Endodermal cell (in vitro differentiated cells): ENCODE data around the gene HTR2C. TPM values are rescaled to one million over a fixed set of nuclear protein-coding genes. Genes with fewer than 3 reads are reported as not detected.
"Not testable (repeated sequence)": the region's sequence is repeated elsewhere in the genome, so short reads cannot be mapped to it uniquely, and the experiment has no call there.

ENCODE experiments used
- DNase-seq: peaks from one replicate; pipeline ENCODE4 v3.0.0-alpha.2; 2017
- H3K27ac ChIP-seq: 2 replicates; pipeline ENCODE4 v1.5.1; 2013; ENCODE audit warnings: mild to moderate bottlenecking, low read depth, low read length, moderate library complexity
- H3K27me3 ChIP-seq: 2 replicates; pipeline ENCODE4 v1.6.1; 2013; ENCODE audit warnings: mild to moderate bottlenecking, low read length, moderate library complexity; ENCODE audit not compliant: insufficient read depth, control insufficient read depth, poor library complexity, severe bottlenecking
- H3K36me3 ChIP-seq: 2 replicates; pipeline ENCODE4 v1.7.0; 2013; ENCODE audit warnings: mild to moderate bottlenecking, low read length, moderate library complexity; ENCODE audit not compliant: control insufficient read depth, insufficient read depth
- H3K4me1 ChIP-seq: one replicate; pipeline ENCODE4 v1.7.0; 2013; ENCODE audit warnings: low read length; ENCODE audit not compliant: control insufficient read depth, insufficient read depth
- H3K4me3 ChIP-seq: 2 replicates; pipeline ENCODE4 v1.5.1; 2013; ENCODE audit warnings: mild to moderate bottlenecking, low read length, moderate library complexity
- H3K9ac ChIP-seq: 2 replicates; pipeline ENCODE4 v1.6.1; 2013; ENCODE audit warnings: mild to moderate bottlenecking, low read length, moderate library complexity; ENCODE audit not compliant: poor library complexity, severe bottlenecking; ENCODE audit errors: extremely low read depth
- H3K9me3 ChIP-seq: 2 replicates; pipeline ENCODE4 v1.6.1; 2013; ENCODE audit warnings: mild to moderate bottlenecking, low read length, moderate library complexity; ENCODE audit not compliant: control insufficient read depth
- H3K27ac Mint-ChIP-seq: 2 replicates; pipeline ENCODE4 v1.8.0; 2020; ENCODE audit warnings: mixed read lengths
- H3K27me3 Mint-ChIP-seq: 2 replicates; pipeline ENCODE4 v1.8.0; 2021; ENCODE audit warnings: mild to moderate bottlenecking, mixed read lengths; ENCODE audit not compliant: insufficient read depth
- H3K36me3 Mint-ChIP-seq: 2 replicates; pipeline ENCODE4 v1.8.0; 2020; ENCODE audit warnings: low read depth, mixed read lengths
- H3K4me1 Mint-ChIP-seq: 2 replicates; pipeline ENCODE4 v1.8.0; 2020; ENCODE audit warnings: mixed read lengths
- H3K4me3 Mint-ChIP-seq: 2 replicates; pipeline ENCODE4 v1.8.0; 2020; ENCODE audit warnings: mild to moderate bottlenecking, moderate library complexity, mixed read lengths
- H3K9me3 Mint-ChIP-seq: 2 replicates; pipeline ENCODE4 v1.8.0; 2020; ENCODE audit warnings: mild to moderate bottlenecking, mixed read lengths
- WGBS, 2 experiments: methylation state at CpG; one replicate each; pipeline versions ENCODE4 v1.1.5 to v1.1.7; 2013; ENCODE audit warnings: missing lambda C conversion rate in 2 of 2, mixed read lengths in 1 of 2; ENCODE audit not compliant: insufficient coverage in 1 of 2, insufficient read length in 1 of 2; 5-methylcytosine and 5-hydroxymethylcytosine counted together
- microRNA-seq: library from miRNA; unstranded; fragments of <30 nt; microRNA quantifications from one replicate; pipeline ENCODE4 v1.2.0, GENCODE V29; 2020; ENCODE audit warnings: borderline microRNAs expressed
- total RNA-seq, 2 donors: library from RNA; stranded (reverse); fragmentation: NEBNext Ultra II Directional in 1 of 2; extraction: Animal tissue kit (Norgen Biotek cat#: 25700) in 1 of 2; gene quantifications; 2 replicates in 1 of 2; 3 replicates in 1 of 2; pipeline ENCODE4 v1.2.1, GENCODE V29; 2021
- TF ChIP-seq, protein P1 (sequence below): fragments of 200-600 bp; sonication (generic); conservative IDR thresholded peaks from 2 replicates; pipeline ENCODE4 v1.5.0; 2021; ENCODE audit warnings: antibody characterized with exemption, mild to moderate bottlenecking

The HTR2C gene
- total RNA-seq, 2 donors from 2014 or later, result 0.90 TPM; not detected in 1

DNA sequence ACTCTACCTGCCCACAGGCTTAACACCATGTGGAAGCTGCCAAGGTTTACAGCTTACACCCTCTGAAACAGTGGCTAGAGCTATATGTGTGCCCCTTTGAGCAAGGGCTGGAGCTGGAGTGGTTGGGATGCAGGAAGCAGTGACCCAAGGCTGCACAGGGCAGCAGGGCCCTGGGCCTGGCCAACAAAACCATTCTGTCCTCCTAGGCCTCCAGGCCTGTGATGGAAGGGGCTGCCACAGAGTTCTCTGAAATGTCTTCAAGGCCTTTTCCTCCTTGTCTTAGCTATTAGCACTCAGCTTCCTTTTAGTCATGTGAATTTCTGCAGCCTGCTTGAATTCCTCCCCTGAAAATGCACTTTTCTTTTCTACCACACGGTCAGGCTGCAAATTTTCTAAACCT is 348.7 kb downstream of the HTR2C start:
- TF ChIP-seq, protein P1, sequence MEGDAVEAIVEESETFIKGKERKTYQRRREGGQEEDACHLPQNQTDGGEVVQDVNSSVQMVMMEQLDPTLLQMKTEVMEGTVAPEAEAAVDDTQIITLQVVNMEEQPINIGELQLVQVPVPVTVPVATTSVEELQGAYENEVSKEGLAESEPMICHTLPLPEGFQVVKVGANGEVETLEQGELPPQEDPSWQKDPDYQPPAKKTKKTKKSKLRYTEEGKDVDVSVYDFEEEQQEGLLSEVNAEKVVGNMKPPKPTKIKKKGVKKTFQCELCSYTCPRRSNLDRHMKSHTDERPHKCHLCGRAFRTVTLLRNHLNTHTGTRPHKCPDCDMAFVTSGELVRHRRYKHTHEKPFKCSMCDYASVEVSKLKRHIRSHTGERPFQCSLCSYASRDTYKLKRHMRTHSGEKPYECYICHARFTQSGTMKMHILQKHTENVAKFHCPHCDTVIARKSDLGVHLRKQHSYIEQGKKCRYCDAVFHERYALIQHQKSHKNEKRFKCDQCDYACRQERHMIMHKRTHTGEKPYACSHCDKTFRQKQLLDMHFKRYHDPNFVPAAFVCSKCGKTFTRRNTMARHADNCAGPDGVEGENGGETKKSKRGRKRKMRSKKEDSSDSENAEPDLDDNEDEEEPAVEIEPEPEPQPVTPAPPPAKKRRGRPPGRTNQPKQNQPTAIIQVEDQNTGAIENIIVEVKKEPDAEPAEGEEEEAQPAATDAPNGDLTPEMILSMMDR, result no peak
- no peak overlapping the region for H3K4me3 ChIP-seq
- no peaks in the 10 kb centered on the region for H3K36me3 ChIP-seq
- DNase-seq, result no peak
- H3K36me3 Mint-ChIP-seq, result peaks cover 13% of the 10 kb centered on the region
- H3K9me3 Mint-ChIP-seq, result peaks cover 71% of the 10 kb centered on the region
- H3K27me3 ChIP-seq, result no peaks in the 10 kb centered on the region
- no peak overlapping the region for H3K9ac ChIP-seq
- WGBS, 2 experiments, result 80 to 100% methylated on average over 1 of the region's 1 CpG
- H3K27ac Mint-ChIP-seq, result no peak overlapping the region
- H3K4me1 Mint-ChIP-seq, result no peaks in the 10 kb centered on the region
- no peak overlapping the region for H3K27ac ChIP-seq
- no peaks in the 10 kb centered on the region for H3K4me1 ChIP-seq
- no peak overlapping the region for H3K4me3 Mint-ChIP-seq
- H3K9me3 ChIP-seq, result peaks cover 26% of the 10 kb centered on the region
- H3K27me3 Mint-ChIP-seq, result peaks cover 4% of the 10 kb centered on the region

DNA sequence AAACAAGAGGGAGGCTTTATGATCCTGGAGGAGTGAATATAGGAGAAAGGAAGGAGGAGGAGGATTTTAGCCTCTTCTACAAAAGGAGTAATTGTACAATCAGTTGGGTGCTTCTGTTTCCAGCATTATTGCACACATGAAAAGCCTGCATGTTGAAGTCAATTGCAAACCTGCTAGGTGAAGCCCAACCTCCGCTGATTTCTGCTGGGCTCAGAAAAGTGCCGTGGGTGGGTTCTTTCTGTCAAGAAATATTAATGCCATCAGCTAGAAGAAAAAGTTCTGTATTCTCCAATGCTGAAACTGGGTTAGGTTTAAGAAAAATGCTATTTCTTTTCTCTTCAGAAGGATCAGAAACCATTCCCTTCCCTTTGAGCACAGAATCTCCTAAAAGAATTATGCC is 349.4 kb downstream of the HTR2C start:
- H3K36me3 ChIP-seq, DNase-seq, H3K4me3 ChIP-seq, H3K4me1 ChIP-seq, H3K9ac ChIP-seq, H3K27ac Mint-ChIP-seq, H3K27me3 Mint-ChIP-seq, H3K27me3 ChIP-seq, H3K4me1 Mint-ChIP-seq, H3K4me3 Mint-ChIP-seq, H3K27ac ChIP-seq: not testable (repeated sequence)
- peaks cover 22% of the 10 kb centered on the region for H3K9me3 ChIP-seq
- 100% methylated on average over 2 of the region's 2 CpGs; no CpG with 5 or more reads in 1 of the 2 experiments for WGBS, 2 experiments
- Mint-ChIP-seq H3K36me3 (peaks cover 11% of the 10 kb centered on the region), H3K9me3 (peaks cover 69% of the 10 kb centered on the region)

DNA sequence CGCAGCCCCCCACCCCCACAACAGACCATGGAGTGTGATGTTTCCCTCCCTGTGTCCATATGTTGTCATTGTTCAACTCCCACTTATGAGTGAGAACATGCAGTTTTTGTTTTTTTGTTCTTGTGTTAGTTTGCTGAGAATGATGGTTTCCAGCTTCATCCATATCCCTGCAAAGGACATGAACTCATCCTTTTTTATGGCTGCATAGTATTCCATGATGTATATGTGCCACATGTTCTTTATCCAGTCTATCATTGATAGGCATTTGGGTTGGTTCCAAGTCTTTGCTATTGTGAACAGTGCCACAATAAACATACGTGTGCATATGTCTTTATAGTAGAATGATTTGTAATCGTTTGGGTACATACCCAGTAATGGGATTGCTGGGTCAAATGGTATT is 353.2 kb downstream of the HTR2C start:
- DNase-seq, H3K27me3 ChIP-seq, H3K27ac ChIP-seq, H3K4me1 Mint-ChIP-seq, H3K4me3 Mint-ChIP-seq, H3K27ac Mint-ChIP-seq, H3K9me3 ChIP-seq, H3K4me1 ChIP-seq, H3K4me3 ChIP-seq, H3K36me3 Mint-ChIP-seq, H3K9ac ChIP-seq, H3K36me3 ChIP-seq: not testable (repeated sequence)
- Mint-ChIP-seq H3K27me3 (peaks cover 16% of the 10 kb centered on the region), H3K9me3 (peaks cover 42% of the 10 kb centered on the region)
- WGBS, 2 experiments, result 92% methylated on average over 2 of the region's 3 CpGs; no CpG with 5 or more reads in 1 of the 2 experiments

DNA sequence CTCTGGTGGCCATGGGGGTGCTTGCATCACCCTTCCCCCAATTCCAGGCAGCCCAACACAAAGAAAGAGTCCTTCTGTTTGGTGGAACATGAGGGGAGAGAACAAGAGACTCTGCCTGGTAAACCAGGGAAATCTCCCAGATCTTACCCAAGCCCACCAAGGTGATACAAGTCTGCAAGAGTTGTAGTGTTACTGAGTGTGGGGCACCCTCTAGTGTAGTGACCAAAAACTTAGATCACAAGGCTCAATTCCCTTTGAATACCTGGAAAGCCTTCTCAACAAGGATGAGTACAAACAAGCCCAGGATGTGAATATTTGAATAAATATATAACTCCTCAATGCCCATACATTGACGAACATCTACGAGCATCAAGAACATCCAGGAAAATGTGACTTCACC is 368.8 kb downstream of the HTR2C start:
- no peaks in the 10 kb centered on the region for H3K36me3 ChIP-seq
- H3K4me3 ChIP-seq, result no peak overlapping the region
- Mint-ChIP-seq H3K27ac (no peak overlapping the region), H3K27me3 (no peaks in the 10 kb centered on the region), H3K9me3 (no peaks in the 10 kb centered on the region), H3K36me3 (no peaks in the 10 kb centered on the region), H3K4me1 (no peaks in the 10 kb centered on the region), H3K4me3 (no peak overlapping the region)
- H3K27me3 ChIP-seq, result no peaks in the 10 kb centered on the region
- TF ChIP-seq, protein P1, result peak; percentile 70
- H3K4me1 ChIP-seq, result no peaks in the 10 kb centered on the region
- no peak overlapping the region for H3K27ac ChIP-seq
- no CpG with 5 or more reads among the region's 2 CpGs for WGBS, 2 experiments
- no peak overlapping the region for H3K9ac ChIP-seq
- no peaks in the 10 kb centered on the region for H3K9me3 ChIP-seq
- DNase-seq, result peak; percentile 66

Small RNA genes lying within 50 kb of the gene (microRNA-seq; reads per million reads assigned to microRNA genes)
- gene MIR1264, result 0.44 reads per million
- 7.1 reads per million, percentile 42 among the genes with 10 or more reads in this experiment for gene MIR1298
- gene MIR1911, result 5.9 reads per million, percentile 36 among the genes with 10 or more reads in this experiment
- 6.7 reads per million, percentile 40 among the genes with 10 or more reads in this experiment for gene MIR1912
- 0.44 reads per million for gene MIR448
- not detected for gene MIR764
